SK-N-SH (cell line): ENCODE measurements around the gene CCL26. TPM values are rescaled to one million over a fixed set of nuclear protein-coding genes. Genes with fewer than 3 reads are reported as not detected.

Experiments used
- CTCF ChIA-PET: fragments of 300-600, 350-600 bp; formaldehyde crosslinking; extraction: SDS; loops from one replicate; lab custom pipeline; 2021; lab: Yijun Ruan, JAX
- POLR2A ChIA-PET: fragments of 350-600 bp; sonication (Branson Sonifier 250); formaldehyde crosslinking; extraction: SDS; loops from one replicate; lab custom pipeline; 2020; ENCODE audit warnings: antibody characterized with exemption, inconsistent platforms; lab: Yijun Ruan, JAX
- DNase-seq: peaks from one replicate; pipeline ENCODE4 v3.0.0; 2012
- H2AFZ ChIP-seq: fragments of 200-600 bp; sonication (generic); 2 replicates; pipeline ENCODE4 v1.8.1; 2016; ENCODE audit warnings: antibody characterized with exemption, mild to moderate bottlenecking, low read depth
- H3F3A ChIP-seq: fragments of 200-600 bp; sonication (generic); replicated peaks from 2 replicates; pipeline ENCODE3; 2016; ENCODE audit warnings: antibody characterized with exemption, mild to moderate bottlenecking; ENCODE audit not compliant: insufficient read depth
- H3K27ac ChIP-seq, 2 experiments: fragments of 200-500 bp in 1 of 2; fragments of 200-600 bp in 1 of 2; sonication (Bioruptor generic) in 1 of 2; sonication (generic), shearing (Covaris generic) in 1 of 2; 2 replicates each; pipeline versions ENCODE4 v1.5.1 to v1.6.1; 2014 to 2016; ENCODE audit warnings: low read depth in 2 of 2, inconsistent platforms in 1 of 2, low read length in 1 of 2, mild to moderate bottlenecking in 1 of 2, mixed read lengths in 1 of 2
- H3K27me3 ChIP-seq: fragments of 200-600 bp; sonication (generic), shearing (Covaris generic); 2 replicates; pipeline ENCODE4 v1.6.1; 2016; ENCODE audit warnings: mixed run types; ENCODE audit not compliant: insufficient read depth
- H3K36me3 ChIP-seq, 2 experiments: fragments of 200-500 bp in 1 of 2; fragments of 200-600 bp in 1 of 2; sonication (Bioruptor generic) in 1 of 2; sonication (generic) in 1 of 2; replicated peaks in 1 of 2; 2 replicates each; pipeline versions ENCODE3 to v1.5.1; 2014 to 2016; ENCODE audit warnings: low read length in 1 of 2, mild to moderate bottlenecking in 1 of 2; ENCODE audit not compliant: insufficient read depth in 2 of 2, control insufficient read depth in 1 of 2
- H3K4me1 ChIP-seq, 2 experiments: fragments of 200-500 bp in 1 of 2; fragments of 200-600 bp in 1 of 2; sonication (Bioruptor generic) in 1 of 2; sonication (generic), shearing (Covaris generic) in 1 of 2; 2 replicates each; pipeline versions ENCODE4 v1.5.1 to v1.6.1; 2014 to 2016; ENCODE audit warnings: low read depth in 1 of 2, low read length in 1 of 2, mixed run types in 1 of 2; ENCODE audit not compliant: insufficient read depth in 2 of 2, control insufficient read depth in 1 of 2
- H3K4me2 ChIP-seq: fragments of 200-600 bp; sonication (generic), shearing (Covaris generic); 2 replicates; pipeline ENCODE4 v1.6.1; 2017; ENCODE audit warnings: mixed run types
- H3K4me3 ChIP-seq, 2 experiments: fragments of 200-500 bp in 1 of 2; fragments of 200-600 bp in 1 of 2; sonication (Bioruptor generic) in 1 of 2; sonication (generic), shearing (Covaris generic) in 1 of 2; 2 replicates each; pipeline versions ENCODE4 v1.5.1 to v1.8.1; 2014 to 2016; ENCODE audit warnings: low read depth in 2 of 2, inconsistent platforms in 1 of 2, low read length in 1 of 2, mild to moderate bottlenecking in 1 of 2, mixed read lengths in 1 of 2, moderate library complexity in 1 of 2
- H3K79me2 ChIP-seq: fragments of 200-600 bp; sonication (generic); 2 replicates; pipeline ENCODE4 v1.8.1; 2017; ENCODE audit warnings: mild to moderate bottlenecking; ENCODE audit not compliant: insufficient read depth
- H3K9ac ChIP-seq: fragments of 200-600 bp; sonication (generic); 2 replicates; pipeline ENCODE4 v1.6.1; 2017; ENCODE audit warnings: mixed run types
- H3K9me2 ChIP-seq: fragments of 200-600 bp; sonication (generic); 2 replicates; pipeline ENCODE4 v1.6.1; 2017; ENCODE audit warnings: mixed run types
- H3K9me3 ChIP-seq: fragments of 200-600 bp; sonication (generic); 2 replicates; pipeline ENCODE4 v1.6.1; 2017; ENCODE audit warnings: mixed run types, mild to moderate bottlenecking, moderate library complexity
- H4K20me1 ChIP-seq: fragments of 200-600 bp; sonication (generic); 2 replicates; pipeline ENCODE4 v1.6.1; 2017; ENCODE audit warnings: mild to moderate bottlenecking, mixed run types; ENCODE audit not compliant: insufficient read depth
- ELF1 ChIP-seq: IDR thresholded peaks from 2 replicates; pipeline ENCODE4 v1.4.0; 2012
- EP300 ChIP-seq, 2 experiments: IDR thresholded peaks; 2 replicates each; pipeline versions ENCODE4 v1.4.0 to v1.6.1; 2012; ENCODE audit warnings: borderline replicate concordance in 1 of 2, low read depth in 1 of 2, low read length in 1 of 2
- EZH2phosphoT487 ChIP-seq: fragments of 200-600 bp; sonication (generic); IDR thresholded peaks from 2 replicates; pipeline ENCODE4 v1.6.1; 2017; ENCODE audit warnings: low read depth, mixed run types, mild to moderate bottlenecking, antibody characterized with exemption, moderate library complexity, borderline replicate concordance
- FOXJ3 ChIP-seq: sonication (generic); formaldehyde crosslinking; IDR thresholded peaks from 2 replicates; pipeline ENCODE4 v1.5.1; 2020; ENCODE audit warnings: mild to moderate bottlenecking, missing genetic modification reagents
- GATA2 ChIP-seq: sonication (generic); formaldehyde crosslinking; IDR thresholded peaks from 2 replicates; pipeline ENCODE4 v1.5.0; 2020; ENCODE audit warnings: mild to moderate bottlenecking, missing genetic modification reagents
- PBX3 ChIP-seq: IDR thresholded peaks from 2 replicates; pipeline ENCODE4; 2012
- POLR2AphosphoS5 ChIP-seq: IDR thresholded peaks from 2 replicates; pipeline ENCODE4 v1.6.1; 2012; ENCODE audit warnings: low read depth, low read length
- RXRA ChIP-seq: IDR thresholded peaks from 2 replicates; pipeline ENCODE4 v1.4.0; 2012; ENCODE audit warnings: low read depth, mild to moderate bottlenecking, borderline replicate concordance
- SIN3A ChIP-seq: IDR thresholded peaks from 2 replicates; pipeline ENCODE4 v1.6.1; 2012; ENCODE audit warnings: low read depth, mild to moderate bottlenecking, low read length, moderate library complexity, borderline replicate concordance
- USF1 ChIP-seq: IDR thresholded peaks from 2 replicates; pipeline ENCODE4 v1.4.0; 2012; ENCODE audit warnings: low read depth, borderline replicate concordance
- USF2 ChIP-seq: fragments of 150-350 bp; IDR thresholded peaks from 2 replicates; pipeline ENCODE4 v1.6.1; 2017; ENCODE audit warnings: antibody characterized with exemption, low read length, low read depth, borderline replicate concordance
- WGBS: methylation state at CpG from one replicate; pipeline ENCODE4 v1.1.6; 2017; ENCODE audit warnings: low lambda C conversion rate; 5-methylcytosine and 5-hydroxymethylcytosine counted together
- polyA plus RNA-seq, 3 experiments: library from polyadenylated mRNA; depleted of rRNA; stranded (reverse); fragments of >200 nt; gene quantifications; 2 replicates each; pipeline ENCODE4 v1.2.3, GENCODE V29; 2012

The CCL26 gene
- polyA plus RNA-seq, 1 of the 3 experiments (the other 2 are of a cell fraction) = not detected

- H3K27ac ChIP-seq = no peak overlapping the region
- H3K36me3 ChIP-seq = no peaks in the 10 kb centered on the region
- H4K20me1 ChIP-seq = no peaks in the 10 kb centered on the region
- H3K9ac ChIP-seq = no peak overlapping the region
- no peak overlapping the region for H2AFZ ChIP-seq
- DNase-seq = no peak
- H3K9me3 ChIP-seq = no peaks in the 10 kb centered on the region
- H3K4me3 ChIP-seq = no peak overlapping the region
- ChIA-PET CTCF (no interaction called here), POLR2A (interaction anchor here (0.6 kb wide), 1 partner anchor 68 kb away, joined by 3 read pairs; no protein-coding TSS in a partner anchor)
- H3K79me2 ChIP-seq = no peaks in the 10 kb centered on the region
- H3K9me2 ChIP-seq = no peaks in the 10 kb centered on the region
- WGBS = 88% methylated on average over 2 of the region's 2 CpGs
- H3K4me1 ChIP-seq = peaks cover 0 to 5% of the 10 kb centered on the region in 2 experiments; a peak in 2 of 4 replicates
- no peaks in the 10 kb centered on the region for H3K27me3 ChIP-seq
- H3K4me2 ChIP-seq = no peak overlapping the region
- no peak for TF ChIP-seq USF2
- TF ChIP-seq ELF1 = no peak
- TF ChIP-seq PBX3 = no peak
- no peak for TF ChIP-seq RXRA
- TF ChIP-seq SIN3A = no peak
- no peak for TF ChIP-seq POLR2AphosphoS5
- no peak for TF ChIP-seq EZH2phosphoT487
- TF ChIP-seq EP300 (IDR thresholded peaks at IDR 0.05; ENCODE audit: borderline replicate concordance in 1 of 2, low read depth in 1 of 2, low read length in 1 of 2) = no peak
- TF ChIP-seq, all 33 proteins: peak for 0
- no peaks in the 10 kb centered on the region for H3F3A ChIP-seq
Observed at GRCh38 chr7:75721426-75721825, 50.6 kb downstream of the CCL26 start.

- ChIA-PET CTCF (no interaction called here), POLR2A (no interaction called here)
- no peak overlapping the region for H2AFZ ChIP-seq
- H3K9ac ChIP-seq = no peak overlapping the region
- 91% methylated on average over 5 of the region's 5 CpGs for WGBS
- H4K20me1 ChIP-seq = no peaks in the 10 kb centered on the region
- peaks cover 0 to 5% of the 10 kb centered on the region in 2 experiments; a peak in 2 of 4 replicates for H3K4me1 ChIP-seq
- H3K27me3 ChIP-seq = no peaks in the 10 kb centered on the region
- no peaks in the 10 kb centered on the region for H3K9me2 ChIP-seq
- TF ChIP-seq GATA2 (CRISPR knock-in tag) (no peak), USF1 (no peak), FOXJ3 (CRISPR knock-in tag) (no peak)
- H3K79me2 ChIP-seq = no peaks in the 10 kb centered on the region
- no peak overlapping the region for H3K4me3 ChIP-seq
- no peak for DNase-seq
- H3K27ac ChIP-seq = no peak overlapping the region
- no peaks in the 10 kb centered on the region for H3F3A ChIP-seq
- H3K4me2 ChIP-seq = no peak overlapping the region
- no peaks in the 10 kb centered on the region for H3K9me3 ChIP-seq
- no peaks in the 10 kb centered on the region for H3K36me3 ChIP-seq
Observed at GRCh38 chr7:75719626-75720025, 52.4 kb downstream of the CCL26 start.

Other genes with a start within 250 kb of the CCL26 start
- 10.4 and 11.3 TPM in 2 replicates for gene HIP1, start 33.3 kb downstream of the CCL26 start, polyA plus RNA-seq (2012; rRNA removed)
- gene CCL24, start 41.6 kb upstream of the CCL26 start, polyA plus RNA-seq (2012; rRNA removed) = not detected in 2 replicates
- gene RHBDD2, start 106.8 kb upstream of the CCL26 start, polyA plus RNA-seq (2012; rRNA removed) = 68.8 and 77.6 TPM in 2 replicates
- gene POR, start 142.9 kb upstream of the CCL26 start, polyA plus RNA-seq (2012; rRNA removed) = 55.8 and 68.7 TPM in 2 replicates
- 59.8 and 95.2 TPM in 2 replicates for gene TMEM120A, start 222.4 kb upstream of the CCL26 start, polyA plus RNA-seq (2012; rRNA removed)